ENCODE measurements around the gene SHISA5.

SHISA5 gene

GRCh38 chr3:48507256-48508061 lies 3.5 kb upstream of the SHISA5 start:
- peak; percentile 68 for DNase-seq (ENCODE audit: low read depth)
- no peak overlapping the region for H3K4me3 ChIP-seq (ENCODE audit: low read depth, low read length)
- peak; percentile 60 for TF ChIP-seq CTCF (conservative IDR thresholded peaks at IDR 0.05; ENCODE audit: low read depth, low read length)

GRCh38 chr3:48505968-48506504 lies 2.1 kb upstream of the SHISA5 start:
- no peak for DNase-seq (ENCODE audit: low read depth)
- TF ChIP-seq CTCF (conservative IDR thresholded peaks at IDR 0.05; ENCODE audit: low read depth, low read length): no peak
- H3K4me3 ChIP-seq (ENCODE audit: low read depth, low read length): no peak overlapping the region

GRCh38 chr3:48505146-48505545 lies 1.2 kb upstream of the SHISA5 start:
- no peak for DNase-seq (ENCODE audit: low read depth)
- no peak overlapping the region for H3K4me3 ChIP-seq (ENCODE audit: low read depth, low read length)
- TF ChIP-seq CTCF (conservative IDR thresholded peaks at IDR 0.05; ENCODE audit: low read depth, low read length): no peak

- TF ChIP-seq CTCF (conservative IDR thresholded peaks at IDR 0.05; ENCODE audit: low read depth, low read length): no peak
- peak; percentile 58 for DNase-seq (ENCODE audit: low read depth)
- peak overlapping the region; percentile 74 for H3K4me3 ChIP-seq (ENCODE audit: low read depth, low read length)
Observed at GRCh38 chr3:48503401-48504050, 448 bp downstream of the SHISA5 start.

GRCh38 chr3:48502728-48503168 lies 1.2 kb downstream of the SHISA5 start:
- peak overlapping the region; percentile 74 for H3K4me3 ChIP-seq (ENCODE audit: low read depth, low read length)
- no peak for TF ChIP-seq CTCF (conservative IDR thresholded peaks at IDR 0.05; ENCODE audit: low read depth, low read length)
- no peak for DNase-seq (ENCODE audit: low read depth)

- TF ChIP-seq CTCF (conservative IDR thresholded peaks at IDR 0.05; ENCODE audit: low read depth, low read length): no peak
- no peak for DNase-seq (ENCODE audit: low read depth)
Observed at GRCh38 chr3:48502121-48502520, 1.9 kb downstream of the SHISA5 start.

More at GRCh38 chr3:48502121-48502520, 1.9 kb downstream of the SHISA5 start:
- H3K4me3 ChIP-seq (ENCODE audit: low read depth, low read length): no peak overlapping the region
